ENCODE results near the gene COQ4.

The COQ4 gene

DNA sequence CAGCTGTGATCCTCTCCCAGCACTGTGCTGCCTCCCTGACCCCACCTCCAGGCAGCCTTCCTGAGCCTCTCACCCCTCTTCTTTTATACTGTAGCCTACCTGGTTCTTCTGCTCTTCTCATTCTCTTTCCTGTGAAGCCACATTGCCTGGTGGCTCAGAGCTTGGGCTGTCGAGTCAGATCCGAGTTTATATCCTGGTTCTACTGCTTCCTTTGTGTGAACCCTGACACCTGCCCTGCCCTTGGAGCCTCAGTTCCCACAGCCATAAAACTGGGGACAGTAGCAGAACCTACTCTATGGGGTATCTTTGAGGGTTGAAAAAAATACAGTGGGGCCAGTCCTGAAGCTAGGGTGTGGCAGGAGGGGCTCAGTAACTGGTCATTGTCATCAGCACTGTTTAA, 26.5 kb downstream of the COQ4 start:
- no peak overlapping the region for H3K27ac ChIP-seq
- no peak for TF ChIP-seq ZFX (IDR thresholded peaks at IDR 0.05; ENCODE audit: borderline replicate concordance)
- TF ChIP-seq, protein P1, sequence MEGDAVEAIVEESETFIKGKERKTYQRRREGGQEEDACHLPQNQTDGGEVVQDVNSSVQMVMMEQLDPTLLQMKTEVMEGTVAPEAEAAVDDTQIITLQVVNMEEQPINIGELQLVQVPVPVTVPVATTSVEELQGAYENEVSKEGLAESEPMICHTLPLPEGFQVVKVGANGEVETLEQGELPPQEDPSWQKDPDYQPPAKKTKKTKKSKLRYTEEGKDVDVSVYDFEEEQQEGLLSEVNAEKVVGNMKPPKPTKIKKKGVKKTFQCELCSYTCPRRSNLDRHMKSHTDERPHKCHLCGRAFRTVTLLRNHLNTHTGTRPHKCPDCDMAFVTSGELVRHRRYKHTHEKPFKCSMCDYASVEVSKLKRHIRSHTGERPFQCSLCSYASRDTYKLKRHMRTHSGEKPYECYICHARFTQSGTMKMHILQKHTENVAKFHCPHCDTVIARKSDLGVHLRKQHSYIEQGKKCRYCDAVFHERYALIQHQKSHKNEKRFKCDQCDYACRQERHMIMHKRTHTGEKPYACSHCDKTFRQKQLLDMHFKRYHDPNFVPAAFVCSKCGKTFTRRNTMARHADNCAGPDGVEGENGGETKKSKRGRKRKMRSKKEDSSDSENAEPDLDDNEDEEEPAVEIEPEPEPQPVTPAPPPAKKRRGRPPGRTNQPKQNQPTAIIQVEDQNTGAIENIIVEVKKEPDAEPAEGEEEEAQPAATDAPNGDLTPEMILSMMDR (IDR thresholded peaks at IDR 0.05) = no peak

DNA sequence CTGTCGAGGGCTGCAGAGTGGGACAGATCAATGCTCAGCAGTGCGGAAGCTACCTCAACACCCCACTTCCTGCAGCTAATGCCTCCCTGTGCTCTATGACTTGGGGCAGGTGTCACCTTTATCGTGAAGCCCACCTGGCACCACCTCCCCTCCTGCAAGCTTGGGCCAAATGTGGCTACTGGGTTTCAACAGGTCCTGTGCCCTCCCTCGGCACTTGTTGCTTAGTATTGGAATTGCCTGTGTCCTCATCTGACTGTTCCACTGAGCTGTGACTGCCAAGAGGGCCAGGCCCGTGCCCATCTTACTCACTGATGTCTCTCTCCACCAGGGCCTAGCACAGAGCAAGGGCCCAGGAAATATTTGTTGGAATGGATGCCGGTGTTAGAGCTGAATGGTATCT, 27.1 kb downstream of the COQ4 start:
- TF ChIP-seq, protein P1 (IDR thresholded peaks at IDR 0.05) = no peak
- no peak overlapping the region for H3K27ac ChIP-seq

DNA sequence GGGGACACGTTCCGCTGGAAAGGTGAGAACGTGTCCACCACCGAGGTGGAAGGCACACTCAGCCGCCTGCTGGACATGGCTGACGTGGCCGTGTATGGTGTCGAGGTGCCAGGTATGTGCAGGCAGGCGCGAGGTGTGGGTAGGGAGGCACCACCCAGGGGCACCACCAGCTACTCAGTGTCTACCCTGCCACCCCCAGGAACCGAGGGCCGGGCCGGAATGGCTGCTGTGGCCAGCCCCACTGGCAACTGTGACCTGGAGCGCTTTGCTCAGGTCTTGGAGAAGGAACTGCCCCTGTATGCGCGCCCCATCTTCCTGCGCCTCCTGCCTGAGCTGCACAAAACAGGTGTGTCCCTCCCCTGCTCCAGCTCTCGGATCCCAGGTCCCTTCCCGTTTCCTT, 32.8 kb downstream of the COQ4 start:
- no peak overlapping the region for H3K27ac ChIP-seq
- TF ChIP-seq, protein P1 (IDR thresholded peaks at IDR 0.05) = no peak
- no peak for TF ChIP-seq ZFX (IDR thresholded peaks at IDR 0.05; ENCODE audit: borderline replicate concordance)

DNA sequence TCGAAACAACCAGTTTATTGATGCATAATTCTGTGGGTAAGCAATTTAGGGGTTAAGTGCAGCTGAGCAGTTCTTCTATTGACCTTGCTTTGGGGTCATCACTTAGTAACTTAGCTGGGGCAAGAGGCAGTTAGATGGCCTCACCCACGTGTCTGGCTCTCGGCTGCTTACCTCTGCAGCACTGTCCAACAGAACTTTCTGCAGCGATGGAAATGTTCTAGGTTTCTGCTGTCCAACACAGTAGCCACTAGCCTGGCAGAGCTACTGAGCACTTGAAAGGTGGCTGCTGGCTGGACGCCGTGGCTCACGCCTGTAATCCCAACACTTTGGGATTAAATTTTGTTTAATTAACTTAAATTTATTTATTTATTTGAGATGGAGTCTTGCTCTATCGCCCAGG, 35.5 kb downstream of the COQ4 start:
- TF ChIP-seq, protein P1 (IDR thresholded peaks at IDR 0.05) = no peak
- no peak for TF ChIP-seq ZFX (IDR thresholded peaks at IDR 0.05; ENCODE audit: borderline replicate concordance)
- H3K27ac ChIP-seq = no peak overlapping the region

DNA sequence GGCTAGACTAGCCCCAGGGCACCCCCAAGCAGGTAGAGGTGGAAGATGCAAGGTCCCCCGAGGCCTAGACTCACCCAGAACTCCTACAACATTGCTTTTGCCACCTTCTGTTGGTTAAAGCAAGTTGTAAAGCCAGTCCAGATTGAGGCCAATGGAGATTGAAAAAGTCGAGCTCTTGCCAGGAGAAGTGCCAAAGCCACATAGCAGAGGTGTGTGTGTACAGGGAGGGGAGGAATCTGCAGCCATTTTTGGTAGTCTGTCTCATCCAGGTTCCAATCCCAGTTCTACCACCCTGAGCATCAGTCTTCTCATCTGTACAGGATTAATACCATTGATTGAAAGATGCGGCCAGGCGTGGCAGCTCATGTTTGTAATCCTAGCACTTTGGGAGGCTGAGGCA, 36.2 kb downstream of the COQ4 start:
- TF ChIP-seq, protein P1 (IDR thresholded peaks at IDR 0.05) = no peak
- no peak for TF ChIP-seq ZFX (IDR thresholded peaks at IDR 0.05; ENCODE audit: borderline replicate concordance)
- no peak overlapping the region for H3K27ac ChIP-seq

DNA sequence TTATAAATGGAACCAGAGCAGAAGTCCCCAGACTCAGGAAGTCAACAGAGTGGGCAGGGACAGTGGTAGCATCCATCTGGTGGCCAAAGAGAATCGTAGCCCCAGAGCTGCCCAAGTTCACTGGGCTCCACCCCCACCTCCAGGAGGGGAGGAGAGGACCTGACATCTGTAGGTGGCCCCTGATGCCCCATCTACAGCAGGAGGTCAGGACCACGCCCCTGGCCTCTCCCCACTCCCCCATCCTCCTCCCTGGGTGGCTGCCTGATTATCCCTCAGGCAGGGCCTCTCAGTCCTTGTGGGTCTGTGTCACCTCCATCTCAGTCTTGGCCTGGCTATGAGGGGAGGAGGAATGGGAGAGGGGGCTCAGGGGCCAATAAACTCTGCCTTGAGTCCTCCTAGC, 38.2 kb downstream of the COQ4 start:
- H3K27ac ChIP-seq = peak overlapping the region; percentile 64; the same call in 1 of the 2 replicates
- TF ChIP-seq ZFX (IDR thresholded peaks at IDR 0.05; ENCODE audit: borderline replicate concordance) = no peak
- TF ChIP-seq, protein P1 (IDR thresholded peaks at IDR 0.05) = no peak

DNA sequence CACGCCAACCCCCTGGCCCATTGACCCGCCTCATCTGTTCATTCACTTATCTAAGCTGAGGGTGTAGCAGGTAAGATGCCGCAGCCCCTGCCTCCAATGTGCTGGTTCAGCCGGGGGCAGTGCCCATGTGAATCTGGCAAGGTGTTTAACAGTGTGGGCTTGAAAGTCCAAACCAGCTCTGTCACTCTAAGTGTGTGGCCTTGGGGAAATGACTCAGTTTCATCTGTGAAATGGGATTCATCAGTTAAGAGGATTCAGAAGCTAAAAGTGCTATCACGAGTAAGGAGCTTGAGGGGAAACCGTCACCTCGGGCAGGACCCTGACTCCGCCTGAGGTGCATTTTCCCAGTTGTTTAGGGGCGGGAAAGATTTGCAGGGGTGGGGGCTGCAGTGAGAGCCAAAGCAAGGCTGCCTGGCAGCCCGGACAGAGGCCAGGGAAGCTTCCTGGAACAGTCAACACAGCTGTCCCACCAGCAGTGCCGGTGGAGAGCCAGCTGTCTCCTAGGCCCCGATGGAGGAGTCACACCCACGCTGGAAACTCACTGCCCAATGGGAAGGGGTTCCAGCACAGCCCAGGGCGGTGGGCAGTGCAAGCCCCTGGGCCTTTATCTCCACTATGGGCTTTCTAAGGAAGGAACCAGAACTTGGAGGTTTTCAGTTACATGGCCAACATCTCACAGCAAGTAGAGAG, 38.8 kb downstream of the COQ4 start:
- peak overlapping the region; percentile 64 for H3K27ac ChIP-seq
- TF ChIP-seq, protein P1 (IDR thresholded peaks at IDR 0.05) = no peak
- TF ChIP-seq ZFX (IDR thresholded peaks at IDR 0.05; ENCODE audit: borderline replicate concordance) = no peak
